Measurements from ENCODE around the gene CKLF. TPM values are rescaled to one million over a fixed set of nuclear protein-coding genes. Genes with fewer than 3 reads are reported as not detected.
"Not testable (repeated sequence)": the region's sequence is repeated elsewhere in the genome, so short reads cannot be mapped to it uniquely, and the experiment has no call there.

Gene CKLF
- total RNA-seq, 2 experiments from 2014 or later, result 199 to 220 TPM

- H3K4me1 Mint-ChIP-seq, result peaks cover 79% of the 10 kb centered on the region
- H3K27ac Mint-ChIP-seq, result peak overlapping the region; percentile 96
- no peaks in the 10 kb centered on the region for H3K27me3 Mint-ChIP-seq
- no peaks in the 10 kb centered on the region for H3K9me3 Mint-ChIP-seq (ENCODE audit: low read depth)
- peaks cover 34% of the 10 kb centered on the region for H3K36me3 Mint-ChIP-seq
- no peak for DNase-seq
- CTCF ChIA-PET, result interaction anchor here (0.7 to 6.0 kb wide), 20 partner anchors 9 to 145 kb away, joined by 3 to 52 read pairs (median 6); no protein-coding TSS in a partner anchor
- peak overlapping the region; percentile 98 for H3K4me3 Mint-ChIP-seq
- ATAC-seq, result peak; percentile 6
These were observed 539 bp upstream of the CKLF start for GRCh38 chr16:66551788-66552285.

DNA sequence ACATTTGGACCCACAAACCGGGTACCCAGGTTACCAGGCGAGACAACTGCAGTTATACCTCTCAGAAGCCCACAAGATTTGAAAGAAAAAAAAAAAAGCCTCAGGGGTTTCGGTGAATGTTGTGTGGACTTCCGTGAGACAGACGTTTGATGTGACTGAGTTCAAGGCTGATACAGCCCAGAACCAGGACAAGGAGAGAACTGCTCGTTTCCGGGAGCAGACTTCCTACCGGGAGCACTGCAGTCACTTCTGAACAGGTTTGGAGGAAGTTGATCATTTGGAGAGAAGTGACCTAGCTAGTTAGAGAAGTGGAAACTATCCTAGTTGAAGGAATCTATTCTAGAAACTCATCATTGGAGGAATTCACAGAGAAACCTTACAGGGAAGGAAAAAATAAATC lies 847 bp downstream of the CKLF start:
- Mint-ChIP-seq H3K27ac (peak overlapping the region; percentile 96), H3K27me3 (no peaks in the 10 kb centered on the region), H3K9me3 (ENCODE audit: low read depth) (no peaks in the 10 kb centered on the region), H3K36me3 (peaks cover 42% of the 10 kb centered on the region), H3K4me1 (peaks cover 79% of the 10 kb centered on the region), H3K4me3 (peak overlapping the region; percentile 98)
- CTCF ChIA-PET, result interaction anchor here (1.0 to 6.0 kb wide), 12 partner anchors 10 to 277 kb away, joined by 3 to 52 read pairs (median 16); partner anchors contain the start of gene NAE1
- DNase-seq, result no peak
- ATAC-seq, result no peak

- peaks cover 50% of the 10 kb centered on the region for H3K36me3 Mint-ChIP-seq
- peaks cover 79% of the 10 kb centered on the region for H3K4me1 Mint-ChIP-seq
- peak overlapping the region; percentile 98 for H3K4me3 Mint-ChIP-seq
- ATAC-seq (no peak), DNase-seq (no peak)
- CTCF ChIA-PET, result interaction anchor here (1.0 to 6.0 kb wide), 7 partner anchors 9 to 277 kb away, joined by 3 to 52 read pairs (median 16); partner anchors contain the start of gene NAE1
- no peaks in the 10 kb centered on the region for H3K9me3 Mint-ChIP-seq (ENCODE audit: low read depth)
- H3K27me3 Mint-ChIP-seq, result no peaks in the 10 kb centered on the region
- peak overlapping the region; percentile 96 for H3K27ac Mint-ChIP-seq
These were observed 1.6 kb downstream of the CKLF start for GRCh38 chr16:66554021-66554420.

DNA sequence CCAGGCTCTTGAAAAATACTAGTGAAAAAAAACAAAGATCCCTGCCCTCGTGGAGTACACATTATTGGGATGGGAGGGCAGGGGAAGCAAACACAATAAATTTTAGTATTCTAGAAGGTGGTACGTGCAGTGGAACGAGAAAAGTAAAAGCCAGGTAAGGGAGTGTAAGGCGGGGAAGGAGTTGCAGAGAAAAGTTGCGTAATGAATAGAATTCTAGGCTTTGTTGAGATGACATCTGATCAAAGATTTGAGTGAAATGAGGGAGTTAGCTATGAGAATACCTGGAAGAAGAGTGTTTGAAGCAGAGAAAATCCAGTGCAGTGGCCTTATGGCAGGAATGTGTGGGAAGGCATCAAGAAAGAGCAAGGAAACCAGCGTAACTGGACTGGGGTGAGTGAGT lies 2.1 kb downstream of the CKLF start:
- Mint-ChIP-seq H3K36me3 (peaks cover 51% of the 10 kb centered on the region), H3K27ac (peak overlapping the region; percentile 96), H3K4me1 (peaks cover 80% of the 10 kb centered on the region), H3K9me3 (ENCODE audit: low read depth) (no peaks in the 10 kb centered on the region), H3K4me3 (peak overlapping the region; percentile 98), H3K27me3 (no peaks in the 10 kb centered on the region)
- DNase-seq (no peak), ATAC-seq (no peak)
- CTCF ChIA-PET, result interaction anchor here (1.0 to 6.0 kb wide), 6 partner anchors 9 to 148 kb away, joined by 3 to 52 read pairs (median 12); no protein-coding TSS in a partner anchor

GRCh38 chr16:66560107-66560506 lies 7.7 kb downstream of the CKLF start:
- Mint-ChIP-seq H3K4me3 (peak overlapping the region; percentile 24), H3K27ac (peak overlapping the region; percentile 52), H3K36me3 (peaks cover 66% of the 10 kb centered on the region), H3K27me3 (no peaks in the 10 kb centered on the region), H3K9me3 (ENCODE audit: low read depth) (no peaks in the 10 kb centered on the region), H3K4me1 (peaks cover 86% of the 10 kb centered on the region)
- CTCF ChIA-PET, result interaction anchor here (1.0 to 1.8 kb wide), 2 partner anchors 38 to 154 kb away, joined by 5 to 6 read pairs; no protein-coding TSS in a partner anchor
- DNase-seq, result no peak
- ATAC-seq, result no peak

DNA sequence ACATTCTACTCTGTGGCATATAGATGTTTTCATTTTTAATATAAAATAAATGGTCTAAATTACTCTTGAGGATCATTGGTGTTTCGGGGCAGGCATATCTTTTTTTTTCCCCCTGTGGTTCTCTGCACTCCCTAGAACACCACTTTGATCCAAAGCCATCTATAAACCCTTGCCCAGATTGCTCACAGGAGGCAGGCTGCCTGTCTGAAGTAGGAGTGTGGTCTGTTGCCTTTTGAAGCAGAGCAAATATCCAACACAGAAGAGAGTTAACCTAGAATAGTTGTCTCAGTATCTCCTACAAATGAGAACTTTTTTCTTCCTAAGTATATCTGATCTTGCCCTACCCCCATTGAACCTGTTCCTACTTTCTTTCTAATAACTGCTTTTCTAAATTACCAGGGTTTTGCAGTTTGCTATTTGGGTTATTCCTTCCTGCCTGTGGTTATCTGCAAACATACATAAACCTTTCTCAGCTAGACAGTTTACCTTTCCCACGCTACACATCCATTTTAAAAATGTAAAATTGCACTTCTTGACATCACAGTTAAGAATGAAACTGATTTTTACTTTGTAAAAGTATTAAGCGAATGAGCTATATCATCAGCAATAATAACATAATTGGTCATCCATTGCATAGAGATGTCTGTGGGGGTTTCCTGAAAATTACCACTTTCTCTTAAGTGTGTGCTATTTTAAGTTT lies 9.2 kb downstream of the CKLF start:
- Mint-ChIP-seq H3K27me3 (no peaks in the 10 kb centered on the region), H3K36me3 (peaks cover 68% of the 10 kb centered on the region), H3K27ac (peak overlapping the region; percentile 83), H3K4me1 (peaks cover 74% of the 10 kb centered on the region), H3K9me3 (ENCODE audit: low read depth) (no peaks in the 10 kb centered on the region), H3K4me3 (peak overlapping the region; percentile 17)
- ATAC-seq (no peak), DNase-seq (no peak)
- CTCF ChIA-PET, result interaction anchor here (0.6 to 4.9 kb wide), 16 partner anchors 8 to 179 kb away, joined by 3 to 59 read pairs (median 5); partner anchors contain the start of genes CKLF and CMTM2

DNA sequence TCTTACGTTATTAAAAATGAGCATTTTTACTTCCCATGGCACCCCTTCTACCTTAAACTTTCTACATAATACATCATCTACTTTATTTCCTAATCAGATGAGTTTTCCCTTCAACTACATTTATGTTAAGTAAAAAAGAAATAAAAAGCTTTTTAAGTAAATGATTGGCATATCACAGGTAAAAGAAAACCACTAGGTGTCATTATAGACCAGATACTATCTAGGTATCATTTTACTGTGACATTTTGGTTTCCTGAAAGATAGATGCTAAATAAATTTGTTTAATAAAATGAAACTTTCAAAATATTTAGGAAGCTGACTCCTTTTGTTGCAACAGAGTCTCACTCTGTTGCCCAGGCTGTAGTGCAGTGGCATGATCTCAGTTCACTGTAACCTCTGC lies 10.0 kb downstream of the CKLF start:
- Mint-ChIP-seq H3K27me3 (no peaks in the 10 kb centered on the region), H3K36me3 (peaks cover 75% of the 10 kb centered on the region), H3K4me3 (no peak overlapping the region), H3K9me3 (ENCODE audit: low read depth) (no peaks in the 10 kb centered on the region), H3K4me1 (peaks cover 71% of the 10 kb centered on the region), H3K27ac (peak overlapping the region; percentile 75)
- DNase-seq, result no peak
- CTCF ChIA-PET, result interaction anchor here (0.6 to 4.9 kb wide), 21 partner anchors 9 to 268 kb away, joined by 3 to 59 read pairs (median 5); partner anchors contain the start of genes CKLF, CMTM2 and NAE1
- no peak for ATAC-seq

GRCh38 chr16:66562986-66563385 lies 10.6 kb downstream of the CKLF start:
- ATAC-seq (no peak), DNase-seq (no peak)
- H3K27ac Mint-ChIP-seq, result peak overlapping the region; percentile 75
- H3K4me1 Mint-ChIP-seq, result peaks cover 68% of the 10 kb centered on the region
- H3K27me3 Mint-ChIP-seq, result no peaks in the 10 kb centered on the region
- CTCF ChIA-PET, result interaction anchor here (0.7 to 4.9 kb wide), 18 partner anchors 8 to 305 kb away, joined by 3 to 59 read pairs (median 7); partner anchors contain the start of genes CKLF, CMTM2 and NAE1
- H3K4me3 Mint-ChIP-seq, result no peak overlapping the region
- H3K36me3 Mint-ChIP-seq, result peaks cover 77% of the 10 kb centered on the region
- H3K9me3 Mint-ChIP-seq (ENCODE audit: low read depth), result no peaks in the 10 kb centered on the region

GRCh38 chr16:66563574-66564334 lies 11.4 kb downstream of the CKLF start:
- no peaks in the 10 kb centered on the region for H3K9me3 Mint-ChIP-seq (ENCODE audit: low read depth)
- H3K27ac Mint-ChIP-seq, result peak overlapping the region; percentile 75
- ATAC-seq, result peak; percentile 75
- CTCF ChIA-PET, result interaction anchor here (0.6 to 4.9 kb wide), 17 partner anchors 9 to 304 kb away, joined by 3 to 59 read pairs (median 5); partner anchors contain the start of genes CKLF, CMTM2 and NAE1
- no peak for DNase-seq
- H3K27me3 Mint-ChIP-seq, result no peaks in the 10 kb centered on the region
- H3K4me3 Mint-ChIP-seq, result no peak overlapping the region
- peaks cover 70% of the 10 kb centered on the region for H3K36me3 Mint-ChIP-seq
- H3K4me1 Mint-ChIP-seq, result peaks cover 61% of the 10 kb centered on the region

DNA sequence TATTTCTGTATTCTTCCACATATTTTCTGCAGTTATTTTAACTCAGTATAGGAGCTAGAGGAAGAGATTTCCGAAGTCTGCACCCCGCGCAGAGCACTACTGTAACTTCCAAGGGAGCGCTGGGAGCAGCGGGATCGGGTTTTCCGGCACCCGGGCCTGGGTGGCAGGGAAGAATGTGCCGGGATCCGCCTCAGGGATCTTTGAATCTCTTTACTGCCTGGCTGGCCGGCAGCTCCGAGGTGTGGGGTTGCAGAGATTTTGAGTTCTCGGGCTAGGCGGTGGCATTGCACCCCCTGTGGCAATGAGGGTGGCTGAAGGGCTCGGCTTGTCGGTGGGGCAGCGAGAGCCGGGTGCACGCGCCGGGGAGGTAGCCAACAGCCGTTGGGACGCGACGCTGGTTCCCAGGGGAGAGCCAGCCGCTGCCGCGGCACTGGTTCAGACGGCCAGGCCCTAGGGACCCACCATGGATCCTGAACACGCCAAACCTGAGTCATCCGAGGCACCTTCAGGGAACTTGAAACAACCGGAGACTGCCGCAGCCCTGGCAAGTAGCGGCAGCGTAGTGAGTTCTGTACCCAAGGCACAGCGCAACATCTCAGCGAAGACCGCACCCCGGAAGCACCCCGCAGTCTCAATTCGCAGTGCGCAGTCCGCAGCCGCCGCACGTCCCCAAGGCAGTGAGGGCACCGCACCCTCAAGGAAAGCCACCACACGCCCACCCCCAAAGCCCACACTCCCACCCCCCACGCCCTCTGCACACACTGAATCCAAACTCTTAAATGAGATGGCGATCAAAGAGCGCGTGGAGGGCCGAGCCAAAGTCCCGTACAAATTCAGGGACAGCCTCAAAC lies 13.9 kb downstream of the CKLF start, which contains the start of gene CMTM1:
Gene CMTM1, plus strand, starts transcription at position 389 of the 851 bp plus-strand sequence. Its CDS starts 75 bp downstream, at position 464.
- H3K27me3 Mint-ChIP-seq, result no peaks in the 10 kb centered on the region
- ATAC-seq, result no peak
- peaks cover 60% of the 10 kb centered on the region for H3K36me3 Mint-ChIP-seq
- H3K9me3 Mint-ChIP-seq (ENCODE audit: low read depth), result no peaks in the 10 kb centered on the region
- peaks cover 40% of the 10 kb centered on the region for H3K4me1 Mint-ChIP-seq
- DNase-seq, result no peak
- H3K27ac Mint-ChIP-seq, result no peak within 1 kb of the TSS
- H3K4me3 Mint-ChIP-seq, result no peak within 1 kb of the TSS
- CTCF ChIA-PET, result interaction anchor here (0.5 to 4.9 kb wide), 4 partner anchors 13 to 175 kb away, joined by 3 to 59 read pairs (median 4); partner anchors contain the start of gene CMTM2

GRCh38 chr16:66567270-66567669 lies 14.9 kb downstream of the CKLF start:
- not testable (repeated sequence) for H3K27ac Mint-ChIP-seq, ATAC-seq
- H3K36me3 Mint-ChIP-seq, result peaks cover 53% of the 10 kb centered on the region

GRCh38 chr16:66568355-66568754 lies 16.0 kb downstream of the CKLF start:
- CTCF ChIA-PET, result interaction anchor here (1.0 kb wide), 1 partner anchor 37 kb away, joined by 4 read pairs; the partner anchor contains the start of gene CMTM3

More at GRCh38 chr16:66567270-66567669, 14.9 kb downstream of the CKLF start:
- H3K9me3 Mint-ChIP-seq (ENCODE audit: low read depth); CTCF ChIA-PET; DNase-seq; H3K27me3 Mint-ChIP-seq; H3K4me3 Mint-ChIP-seq: not testable (repeated sequence)
- peaks cover 37% of the 10 kb centered on the region for H3K4me1 Mint-ChIP-seq

More at GRCh38 chr16:66568355-66568754, 16.0 kb downstream of the CKLF start:
- Mint-ChIP-seq H3K36me3 (peaks cover 46% of the 10 kb centered on the region), H3K4me1 (peaks cover 29% of the 10 kb centered on the region), H3K4me3 (no peak overlapping the region), H3K9me3 (ENCODE audit: low read depth) (no peaks in the 10 kb centered on the region), H3K27ac (no peak overlapping the region), H3K27me3 (no peaks in the 10 kb centered on the region)
- no peak for ATAC-seq
- no peak for DNase-seq

Data from activated CD8-positive, alpha-beta memory T cell treated with anti-CD3 and anti-CD28 coated beads, Interleukin-2, amount 10 ng/mL, durations not matched to agents 7 days and 5 days (primary cell).